Measurements from ENCODE around the gene ZNF554.
"Not testable (repeated sequence)": the region's sequence is repeated elsewhere in the genome, so short reads cannot be mapped to it uniquely, and the experiment has no call there.

The ZNF554 gene

GRCh38 chr19:2790557-2791271 is 29.0 kb upstream of the ZNF554 start:
- no peak for DNase-seq (ENCODE audit: low read depth)

- no peak for DNase-seq (ENCODE audit: low read depth)
Observed at GRCh38 chr19:2791440-2791839, 28.2 kb upstream of the ZNF554 start.

- no peak for DNase-seq (ENCODE audit: low read depth)
Observed at GRCh38 chr19:2791876-2792275, 27.8 kb upstream of the ZNF554 start.

- DNase-seq (ENCODE audit: low read depth) = not testable (repeated sequence)
Observed at GRCh38 chr19:2792666-2793065, 27.0 kb upstream of the ZNF554 start.

- no peak for DNase-seq (ENCODE audit: low read depth)
Observed at GRCh38 chr19:2793126-2793525, 26.5 kb upstream of the ZNF554 start.

- no peak for DNase-seq (ENCODE audit: low read depth)
Observed at GRCh38 chr19:2793577-2793976, 26.1 kb upstream of the ZNF554 start.

GRCh38 chr19:2795827-2796658 is 23.6 kb upstream of the ZNF554 start:
- no peak for DNase-seq (ENCODE audit: low read depth)

- DNase-seq (ENCODE audit: low read depth) = no peak
Observed at GRCh38 chr19:2796659-2797266, 22.9 kb upstream of the ZNF554 start.

GRCh38 chr19:2797280-2797679 is 22.4 kb upstream of the ZNF554 start:
- no peak for DNase-seq (ENCODE audit: low read depth)

- DNase-seq (ENCODE audit: low read depth) = no peak
Observed at GRCh38 chr19:2798158-2798685, 21.4 kb upstream of the ZNF554 start.

- DNase-seq (ENCODE audit: low read depth) = no peak
Observed at GRCh38 chr19:2798733-2799132, 20.9 kb upstream of the ZNF554 start.

- no peak for DNase-seq (ENCODE audit: low read depth)
Observed at GRCh38 chr19:2799273-2800020, 20.2 kb upstream of the ZNF554 start.

GRCh38 chr19:2800506-2800905 is 19.2 kb upstream of the ZNF554 start:
- no peak for DNase-seq (ENCODE audit: low read depth)

GRCh38 chr19:2802826-2803225 is 16.8 kb upstream of the ZNF554 start:
- DNase-seq (ENCODE audit: low read depth) = no peak

- no peak for DNase-seq (ENCODE audit: low read depth)
Observed at GRCh38 chr19:2803486-2804155, 16.0 kb upstream of the ZNF554 start.

GRCh38 chr19:2804156-2805004 is 15.3 kb upstream of the ZNF554 start:
- no peak for DNase-seq (ENCODE audit: low read depth)

GRCh38 chr19:2805261-2805900 is 14.3 kb upstream of the ZNF554 start:
- no peak for DNase-seq (ENCODE audit: low read depth)

GRCh38 chr19:2805991-2806649 is 13.5 kb upstream of the ZNF554 start:
- DNase-seq (ENCODE audit: low read depth) = no peak

GRCh38 chr19:2806736-2807378 is 12.8 kb upstream of the ZNF554 start:
- no peak for DNase-seq (ENCODE audit: low read depth)
